Neural progenitor cell (in vitro differentiated cells): ENCODE results near the gene UBE2E1.

Experiments
- CTCF ChIP-seq: fragments of 200-600 bp; sonication (generic); IDR thresholded peaks from 2 replicates; pipeline ENCODE4 v1.5.1; 2017; ENCODE audit warnings: antibody characterized with exemption, mild to moderate bottlenecking
- EZH2 ChIP-seq: fragments of 200-600 bp; sonication (generic); IDR thresholded peaks from 2 replicates; pipeline ENCODE4 v1.6.1; 2017; ENCODE audit warnings: antibody characterized with exemption, mild to moderate bottlenecking, moderate library complexity
- EZH2phosphoT487 ChIP-seq: fragments of 200-600 bp; sonication (generic); IDR thresholded peaks from 2 replicates; pipeline ENCODE4 v1.6.1; 2017; ENCODE audit warnings: antibody characterized with exemption

GRCh38 chr3:23809840-23810342 is 4.1 kb downstream of the UBE2E1 start:
- TF ChIP-seq CTCF (no peak), EZH2phosphoT487 (no peak), EZH2 (no peak)
